GM21423 (cell line): ENCODE measurements around the gene SENP8.

ENCODE experiments used
- ATAC-seq: cut with Tn5 transposase; IDR thresholded peaks from one replicate; pipeline ENCODE4 v1.9.1; 2021; ENCODE audit warnings: mild to moderate bottlenecking, moderate library complexity; ENCODE audit not compliant: unreplicated experiment

Gene SENP8

GRCh38 chr15:72112805-72113204 is 5.4 kb upstream of the SENP8 start:
- no peak for ATAC-seq

DNA sequence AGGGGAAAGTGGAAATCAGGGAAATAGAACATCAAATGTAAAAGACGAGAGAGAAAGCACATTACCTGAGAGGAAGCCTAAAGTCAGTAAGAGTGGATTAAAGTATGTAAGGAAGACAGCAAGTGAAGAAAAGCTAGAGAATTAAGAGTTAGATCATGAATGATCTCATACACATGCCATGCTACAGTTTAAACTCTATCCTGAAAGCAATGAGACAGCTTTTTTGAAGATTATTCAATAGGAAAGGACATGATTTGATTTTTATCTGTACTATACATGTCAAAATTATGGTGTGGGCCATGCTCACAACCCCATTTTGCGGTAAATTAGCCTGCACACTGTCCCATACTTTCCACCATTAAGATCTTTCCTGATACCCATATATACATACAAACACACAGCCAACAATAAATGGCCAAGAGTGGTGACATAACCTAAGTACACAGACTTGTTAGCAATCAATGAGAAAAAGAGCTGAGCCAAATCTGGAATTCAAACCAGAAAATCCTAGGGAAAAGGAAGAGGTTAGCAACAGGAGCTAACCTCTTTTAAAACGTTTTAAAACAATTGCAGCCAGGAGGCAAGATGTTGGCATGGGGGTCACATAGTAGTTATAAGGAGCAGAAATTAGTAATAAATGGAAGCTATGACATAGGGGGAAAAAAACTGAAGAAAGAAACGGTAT is 4.7 kb upstream of the SENP8 start:
- no peak for ATAC-seq

- no peak for ATAC-seq
Measured at GRCh38 chr15:72116731-72117485, 1.3 kb upstream of the SENP8 start.

- peak; percentile 53 for ATAC-seq
Measured at GRCh38 chr15:72117486-72118016, 652 bp upstream of the SENP8 start.

DNA sequence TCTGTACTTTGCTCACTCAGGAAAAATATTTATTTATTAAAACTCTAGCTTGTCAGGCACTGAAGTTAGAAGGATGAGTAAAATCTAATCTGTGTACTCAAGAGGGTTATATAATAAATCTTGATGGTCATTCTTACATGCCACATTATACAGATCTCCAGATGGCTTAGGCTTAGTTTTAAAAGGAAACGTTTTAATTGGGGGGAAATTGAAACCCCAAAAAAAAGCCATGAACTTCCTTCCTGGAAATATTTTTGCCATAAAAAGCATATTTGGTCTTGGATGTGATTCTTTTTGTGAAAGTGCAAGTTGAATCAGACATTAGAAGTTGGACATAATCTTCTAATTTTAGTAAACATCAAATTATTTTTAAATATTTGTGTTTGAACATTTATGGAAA is 6.0 kb downstream of the SENP8 start:
- no peak for ATAC-seq

DNA sequence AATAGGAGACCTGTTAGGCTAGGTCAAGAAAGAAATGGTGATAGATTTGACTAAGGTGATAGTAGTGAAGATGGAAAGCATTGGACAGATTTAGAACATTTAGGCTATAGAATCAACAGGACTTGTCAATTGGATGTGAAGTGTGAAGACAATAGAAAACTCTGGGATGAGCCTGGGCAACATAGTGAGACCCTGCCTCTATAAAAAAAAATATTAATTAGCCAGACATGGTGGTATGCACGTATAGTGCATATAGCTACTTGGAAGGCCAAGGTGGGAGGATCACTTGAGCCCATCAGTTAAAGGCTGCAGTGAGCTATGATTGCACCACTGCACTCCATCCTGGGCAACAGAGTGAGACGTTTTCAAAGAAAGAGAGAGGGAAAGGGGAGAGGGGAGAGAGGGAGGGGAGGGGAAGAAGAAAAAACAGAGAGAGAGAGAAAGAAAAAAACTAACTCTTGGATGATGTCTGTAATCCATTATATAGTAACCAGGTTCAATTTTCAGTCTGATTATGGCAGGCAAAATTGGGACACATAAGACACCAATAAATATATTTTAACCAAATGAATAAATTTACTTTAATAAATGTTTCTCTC is 9.6 kb downstream of the SENP8 start:
- no peak for ATAC-seq

DNA sequence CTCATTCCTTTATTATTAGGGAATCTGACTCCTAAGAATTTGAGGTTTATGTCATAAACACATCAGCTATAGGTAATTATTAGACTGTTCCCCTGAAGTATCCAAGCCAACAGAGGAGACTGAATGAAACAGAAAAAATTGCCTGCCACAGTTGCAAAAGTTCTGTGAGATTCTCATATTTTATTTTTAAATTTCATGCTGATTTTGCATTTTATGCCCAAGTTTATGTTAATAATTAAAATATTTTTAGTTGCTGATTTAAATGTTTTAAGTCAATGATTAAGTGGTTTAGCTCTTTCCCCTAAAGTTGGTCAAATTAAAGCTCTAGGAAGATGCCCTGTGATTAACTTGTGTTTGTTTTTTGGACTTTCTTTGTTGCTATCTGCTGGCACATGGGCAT is 10.2 kb downstream of the SENP8 start:
- ATAC-seq = no peak

- ATAC-seq = no peak
Measured at GRCh38 chr15:72130272-72130671, 12.1 kb downstream of the SENP8 start.

- no peak for ATAC-seq
Measured at GRCh38 chr15:72131922-72132321, 13.7 kb downstream of the SENP8 start.

DNA sequence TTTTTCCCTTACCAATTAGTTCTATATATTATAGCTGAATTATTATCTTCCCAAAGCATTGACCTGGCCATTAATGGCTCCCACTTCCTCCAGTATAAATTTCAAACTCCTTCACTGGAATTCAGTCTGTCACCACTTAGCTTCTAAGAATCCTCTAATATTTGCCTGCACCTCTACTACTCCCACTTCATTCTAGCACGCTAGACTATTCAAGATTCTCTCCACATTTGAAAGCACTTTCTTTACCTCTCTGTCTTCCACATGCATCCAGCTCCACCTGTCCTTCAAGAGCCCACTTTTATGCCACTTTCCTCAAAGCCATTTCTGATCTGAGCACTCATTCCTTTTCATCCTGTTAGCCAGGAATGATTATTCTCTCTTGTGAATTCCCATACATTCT is 15.0 kb downstream of the SENP8 start:
- ATAC-seq = no peak

GRCh38 chr15:72135719-72136118 is 17.5 kb downstream of the SENP8 start:
- ATAC-seq = no peak

DNA sequence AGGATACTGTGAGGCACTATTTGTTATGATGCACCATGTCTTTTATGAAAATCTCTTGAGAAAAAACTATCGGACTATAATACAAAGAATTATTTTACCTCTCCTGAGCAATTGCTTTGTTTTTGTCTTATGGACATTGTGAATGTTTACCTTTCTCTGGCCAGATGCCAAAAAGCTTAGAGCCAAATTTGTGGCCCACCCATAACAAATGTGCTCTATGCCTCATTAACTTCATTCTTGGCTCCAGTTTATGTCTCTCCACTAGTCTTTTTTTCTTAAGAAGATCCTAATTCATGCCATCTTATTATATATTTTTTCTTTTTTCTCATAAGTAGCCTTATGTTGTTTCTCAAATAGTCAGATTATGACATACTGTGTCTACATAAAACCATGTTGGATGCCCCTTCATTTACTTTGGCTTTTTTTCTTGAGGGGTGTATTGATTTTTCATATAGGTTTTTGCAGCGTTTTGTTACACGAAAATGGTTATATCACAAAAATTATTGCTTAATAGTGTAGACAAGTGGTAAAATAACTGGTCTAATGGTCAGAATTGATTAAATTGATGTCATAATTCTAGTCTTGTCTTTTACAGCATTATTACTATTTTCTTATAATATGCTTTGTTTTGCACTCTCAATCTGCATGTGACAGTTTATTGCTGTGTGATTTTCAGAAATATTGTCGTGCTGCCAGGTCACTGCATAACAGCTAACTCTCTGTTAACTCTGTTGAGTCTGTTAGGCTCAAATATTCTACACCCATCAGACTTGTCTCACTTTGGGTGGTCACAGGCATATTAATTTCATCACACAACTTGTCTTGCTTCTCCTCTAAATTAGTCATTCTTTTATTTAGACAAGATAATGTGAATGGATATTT is 18.2 kb downstream of the SENP8 start:
- ATAC-seq = no peak

DNA sequence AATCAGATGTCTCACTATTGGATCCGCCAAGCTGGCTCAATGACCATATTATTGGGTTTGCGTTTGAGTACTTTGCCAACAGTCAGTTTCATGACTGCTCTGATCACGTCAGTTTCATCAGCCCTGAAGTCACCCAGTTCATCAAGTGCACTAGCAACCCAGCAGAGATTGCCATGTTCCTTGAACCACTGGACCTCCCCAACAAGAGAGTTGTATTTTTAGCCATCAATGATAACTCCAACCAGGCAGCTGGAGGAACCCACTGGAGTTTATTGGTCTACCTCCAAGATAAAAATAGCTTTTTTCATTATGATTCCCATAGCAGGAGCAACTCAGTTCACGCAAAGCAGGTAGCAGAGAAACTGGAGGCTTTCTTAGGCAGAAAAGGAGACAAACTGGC is 21.5 kb downstream of the SENP8 start:
- no peak for ATAC-seq

GRCh38 chr15:72140088-72140487 is 21.9 kb downstream of the SENP8 start:
- ATAC-seq = no peak

DNA sequence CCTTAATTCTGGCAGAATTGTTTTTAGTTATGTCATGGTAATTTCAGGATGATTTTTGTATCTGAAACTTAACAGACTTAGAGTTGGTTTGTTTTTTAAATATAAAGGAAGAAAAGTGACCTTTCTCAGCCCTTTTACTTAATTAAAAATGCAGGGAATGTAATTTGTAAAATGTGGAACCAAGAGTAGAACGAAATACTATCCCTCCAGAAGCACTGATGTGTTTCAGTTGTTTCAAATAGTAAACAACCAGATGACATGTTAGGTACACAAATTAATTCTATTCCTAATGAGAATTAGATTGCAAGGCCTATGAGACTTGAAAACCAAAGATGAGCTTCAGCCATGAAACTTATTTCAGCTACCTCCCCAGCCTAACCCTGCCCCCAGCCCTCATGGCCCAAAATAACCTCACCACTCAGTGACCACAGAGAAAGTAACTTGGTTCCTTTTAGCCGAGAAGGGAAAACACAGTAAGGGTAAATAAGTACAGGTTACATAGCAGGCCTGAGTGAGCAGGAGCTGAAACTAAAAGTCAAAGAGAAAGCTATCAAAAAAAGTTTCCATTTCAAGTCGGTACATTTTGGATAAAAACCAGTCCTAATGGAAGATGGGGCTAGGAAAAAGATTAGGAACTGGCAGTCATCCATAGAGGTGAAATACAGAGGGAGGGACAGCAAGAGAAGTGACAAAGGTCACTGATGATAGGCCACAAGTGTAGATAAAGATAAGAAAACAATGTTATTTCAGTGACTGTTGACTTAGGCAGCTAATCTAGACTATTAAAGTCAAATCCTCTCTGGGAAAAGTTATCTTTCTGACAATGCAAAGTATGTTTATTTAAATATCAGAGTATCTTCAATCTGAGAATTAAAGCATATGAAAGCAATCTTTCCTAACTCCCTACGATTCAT is 23.2 kb downstream of the SENP8 start:
- peak; percentile 100 for ATAC-seq

DNA sequence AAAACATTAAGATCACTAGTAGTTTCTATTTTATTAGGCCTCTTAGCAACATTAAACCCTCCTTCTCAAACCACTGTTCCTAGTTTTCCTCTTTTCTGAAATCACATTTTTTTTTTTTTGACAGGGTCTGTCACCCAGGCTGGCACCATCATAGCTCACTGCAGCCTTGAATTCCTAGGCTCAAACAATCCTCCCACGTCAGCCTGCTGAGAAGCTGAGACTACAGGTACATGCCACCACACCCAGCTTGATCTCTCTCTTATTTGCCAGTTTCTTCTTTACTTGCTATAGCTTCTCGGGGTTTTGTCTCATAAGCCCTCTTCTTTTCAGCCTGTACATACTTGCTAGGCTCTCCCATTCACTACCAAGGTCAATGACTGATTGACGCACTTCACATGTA is 28.0 kb downstream of the SENP8 start:
- no peak for ATAC-seq

DNA sequence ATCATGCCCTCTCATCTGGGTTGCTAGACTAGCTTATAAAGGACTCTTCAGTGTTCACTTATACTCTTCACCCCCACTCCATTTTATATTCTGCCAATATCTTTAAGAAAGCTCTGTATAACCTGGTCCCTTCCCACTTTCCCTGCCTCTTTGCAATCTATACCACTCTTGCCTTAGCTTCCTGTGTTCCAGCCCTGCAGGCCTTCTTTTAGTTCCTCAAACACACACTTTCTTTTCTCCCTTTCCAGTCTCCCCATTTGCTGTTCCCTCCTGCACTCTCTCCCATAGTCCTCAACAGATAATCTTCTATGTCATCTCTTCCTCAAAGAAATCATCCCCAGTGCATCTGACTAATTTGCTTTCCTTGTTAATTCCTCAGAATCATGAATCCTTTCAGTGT is 28.7 kb downstream of the SENP8 start:
- no peak for ATAC-seq

GRCh38 chr15:72147418-72147817 is 29.2 kb downstream of the SENP8 start:
- no peak for ATAC-seq

DNA sequence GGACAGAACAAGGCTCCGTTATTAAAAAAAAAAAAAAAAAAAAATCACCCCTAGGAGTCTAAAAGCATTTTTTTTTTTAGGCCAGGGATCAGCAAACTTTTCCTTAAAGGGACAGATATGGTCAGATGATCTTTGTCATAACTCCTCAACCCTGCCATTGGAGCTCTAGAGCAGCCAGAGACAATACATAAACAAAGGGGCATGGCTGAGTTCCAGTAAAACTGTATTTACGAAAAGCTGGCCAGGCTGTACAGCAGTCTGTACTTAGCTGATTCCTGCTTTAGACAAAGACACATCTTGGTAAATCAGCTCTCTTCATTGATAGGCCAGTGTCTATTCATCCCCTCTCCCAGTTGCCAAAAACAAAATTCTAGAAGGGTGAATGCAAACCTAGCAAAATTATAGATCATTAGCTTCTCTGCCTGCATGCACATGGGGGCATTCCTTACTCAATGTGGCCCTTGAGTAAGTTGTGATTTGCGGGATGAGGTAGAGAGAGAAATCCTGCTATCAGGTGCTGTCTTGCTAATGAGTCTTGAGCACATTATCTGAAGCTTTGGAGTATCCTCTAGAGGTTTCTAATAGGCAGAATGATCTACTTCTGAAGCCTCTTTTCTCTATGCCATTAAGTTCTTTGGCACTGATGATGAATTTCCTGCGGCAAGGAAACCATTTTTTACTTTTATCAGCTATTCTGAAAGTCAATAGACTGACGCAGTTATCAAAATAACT is 35.2 kb downstream of the SENP8 start:
- no peak for ATAC-seq
